Cortex of kidney (tissue), 1 donor: Measurements from ENCODE around the gene RFC2.
"Not testable (repeated sequence)": the region's sequence is repeated elsewhere in the genome, so short reads cannot be mapped to it uniquely, and the experiment has no call there.

Experiments
- DNase-seq: peaks from one replicate; lab custom pipeline; 2025; lab: John Stamatoyannopoulos, UW

Gene RFC2

DNA sequence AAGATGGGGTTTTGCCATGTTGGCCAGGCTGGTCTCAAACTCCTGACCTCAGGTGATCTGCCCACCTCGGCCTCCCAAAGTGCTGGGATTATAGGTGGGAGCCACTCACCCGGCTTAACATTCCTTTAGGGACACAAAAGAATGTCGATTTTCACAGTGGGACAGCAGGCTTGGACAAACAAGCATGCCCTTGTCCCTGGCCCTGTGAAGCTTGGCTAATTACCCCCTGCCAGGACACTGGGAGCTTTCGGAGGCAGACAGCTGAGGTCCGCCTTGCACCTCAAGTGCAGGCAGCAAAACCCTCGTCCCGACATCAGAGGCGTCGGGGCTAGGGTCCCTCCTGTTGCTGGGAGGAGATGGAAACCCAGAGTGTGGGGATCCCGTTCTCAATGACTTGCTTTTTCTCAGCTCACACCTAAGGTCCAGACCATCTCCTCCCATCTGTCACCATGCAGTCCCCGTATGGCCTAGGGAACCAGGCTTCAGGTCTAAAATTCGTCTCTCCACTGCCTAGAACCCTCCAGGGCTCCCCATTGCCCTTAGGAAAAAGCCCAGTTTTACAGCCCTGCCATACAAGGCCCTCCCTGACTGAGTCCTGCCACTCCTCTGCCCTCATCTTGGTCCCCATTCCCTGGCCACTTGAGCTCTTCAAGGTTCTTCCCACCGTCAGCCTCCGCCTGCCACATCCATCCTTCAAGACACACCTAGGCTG is 28.7 kb upstream of the RFC2 start:
- no peak for DNase-seq

DNA sequence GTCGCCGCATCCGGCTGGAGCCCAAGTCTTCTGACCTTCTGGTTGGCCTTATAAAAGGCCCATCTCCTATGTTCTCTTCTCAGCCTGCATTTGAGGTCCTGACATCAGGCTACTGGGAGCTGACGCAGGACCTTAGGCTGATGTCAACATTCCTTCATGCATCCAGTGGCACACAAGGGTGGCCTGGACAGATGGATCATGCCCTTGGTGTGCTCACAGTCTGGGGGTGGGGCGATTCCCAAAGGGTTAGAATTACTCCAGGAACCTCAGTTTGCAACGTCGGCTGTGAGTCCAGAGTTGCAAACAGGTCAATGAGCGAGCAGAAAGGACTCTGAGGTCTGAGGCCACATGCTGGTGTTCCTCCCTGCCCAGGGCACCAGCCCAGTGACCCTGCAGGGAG is 26.8 kb upstream of the RFC2 start:
- DNase-seq, result no peak

DNA sequence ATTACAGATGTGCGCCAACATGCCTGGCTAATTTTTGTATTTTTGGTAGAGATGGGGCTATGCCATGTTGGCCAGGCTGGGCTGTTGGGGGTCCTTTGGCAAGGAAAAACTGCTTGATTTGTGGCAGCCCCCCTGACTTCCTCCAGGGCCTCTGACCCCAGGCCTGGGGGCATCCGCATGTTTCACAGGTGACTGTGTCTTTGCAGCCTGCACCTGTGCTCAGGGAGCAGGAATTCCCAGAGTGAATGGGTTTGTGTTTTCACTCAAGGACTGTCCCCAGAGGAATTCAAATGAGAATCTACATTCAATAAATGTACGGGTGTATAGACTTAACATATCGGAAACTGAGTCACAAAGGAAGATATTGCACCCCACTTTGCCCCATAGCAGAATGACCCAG is 23.4 kb upstream of the RFC2 start:
- no peak for DNase-seq

DNA sequence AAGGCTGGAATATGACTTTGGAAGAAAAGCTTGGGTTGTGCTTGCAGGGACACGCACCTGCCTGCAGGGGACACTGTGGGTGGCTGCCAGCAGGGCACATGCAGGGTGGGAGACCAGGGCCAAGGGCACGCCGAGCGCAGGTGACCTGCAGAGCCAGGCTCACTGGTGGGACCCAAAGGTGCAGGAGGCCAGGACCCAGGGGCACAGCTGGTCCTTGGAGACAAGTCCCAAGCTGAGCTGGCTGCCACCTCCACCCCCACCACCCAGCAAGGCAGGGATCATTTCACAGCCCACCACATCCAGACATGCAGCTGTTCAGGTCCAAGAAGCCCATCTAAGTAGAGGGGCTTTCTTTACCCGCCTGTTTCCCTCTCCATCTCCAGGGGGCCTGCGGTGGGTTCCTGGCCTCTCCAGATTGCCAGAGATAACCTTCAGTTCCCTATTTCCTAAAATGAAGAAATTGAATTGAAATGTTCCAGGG is 21.2 kb upstream of the RFC2 start:
- no peak for DNase-seq

DNA sequence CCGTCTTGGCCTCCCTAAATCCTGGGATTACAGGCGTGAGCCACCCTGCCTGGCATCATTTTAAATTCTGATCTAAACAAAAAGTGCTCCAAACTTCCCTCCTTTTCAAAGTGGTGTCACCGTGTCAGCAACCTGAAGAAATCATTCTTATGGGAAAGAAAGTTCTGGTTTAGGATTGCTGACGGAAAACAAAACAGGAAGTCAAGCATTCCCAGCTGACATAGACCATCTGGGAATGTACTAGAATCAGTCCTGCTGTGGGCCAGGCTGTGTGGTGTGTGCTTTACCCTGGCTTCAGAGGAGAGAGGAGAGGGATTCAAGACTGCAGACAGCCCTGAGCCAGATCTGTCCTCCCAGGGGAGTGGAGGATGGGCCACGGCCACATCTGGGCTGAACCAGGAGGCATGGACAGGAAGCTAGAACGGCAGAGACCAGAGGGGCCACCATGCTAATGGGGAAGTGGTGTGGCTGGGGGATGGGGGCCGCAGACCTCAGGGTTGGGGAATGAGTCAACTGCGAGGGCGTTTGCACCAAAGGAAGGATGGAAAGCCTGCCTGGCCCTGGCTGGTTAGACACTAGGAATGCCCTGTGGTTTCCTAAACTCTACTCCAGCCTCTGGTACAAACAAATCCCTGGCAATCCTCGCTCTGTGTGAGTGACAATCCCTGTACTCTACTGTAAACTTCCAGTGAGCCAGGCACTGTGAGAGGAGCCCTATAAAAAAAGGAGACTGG is 18.3 kb upstream of the RFC2 start:
- no peak for DNase-seq

DNA sequence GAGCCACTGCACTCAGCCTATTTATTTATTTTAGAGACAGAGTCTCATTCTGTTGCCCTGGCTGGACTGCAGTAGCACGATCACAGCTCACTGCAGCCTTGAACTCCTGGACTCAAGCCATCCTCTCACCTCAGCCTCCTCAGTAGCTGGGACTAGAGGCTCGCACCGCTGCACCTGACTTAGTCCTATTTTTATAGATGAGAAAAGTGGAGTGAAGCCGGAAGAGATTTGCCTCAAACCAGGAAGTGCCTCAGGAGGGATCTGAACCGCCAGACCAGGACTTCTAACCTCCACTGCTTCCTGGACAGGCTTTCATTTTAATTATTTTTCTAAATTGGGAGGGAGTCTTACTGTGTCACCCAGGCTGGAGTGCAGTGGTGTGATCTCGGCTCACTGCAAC is 17.5 kb upstream of the RFC2 start:
- no peak for DNase-seq

DNA sequence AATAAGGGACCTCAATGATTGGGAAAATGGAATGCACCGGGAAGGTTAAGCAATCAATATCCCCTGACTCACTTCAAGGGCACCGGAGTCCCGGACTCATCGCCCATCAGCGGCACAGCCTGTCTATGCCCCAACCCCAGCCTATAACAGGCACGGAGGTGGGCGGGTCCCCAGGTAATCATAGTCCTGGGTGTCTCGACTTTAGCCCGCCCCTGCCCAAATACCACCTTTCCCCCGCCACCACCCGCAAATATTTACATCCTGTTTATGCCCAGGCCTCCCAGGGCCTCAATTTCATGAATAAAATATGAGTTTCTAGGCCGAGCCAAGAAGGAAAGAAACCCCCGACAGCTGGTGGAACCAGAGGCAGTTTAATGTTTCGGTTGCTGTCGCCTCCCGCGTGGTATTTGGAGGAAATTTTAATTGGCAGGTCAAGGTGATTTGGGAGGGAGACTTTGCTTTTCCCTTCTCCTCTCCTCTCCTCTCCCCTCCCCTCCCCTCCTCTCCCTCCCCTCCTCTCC is 15.6 kb upstream of the RFC2 start:
- no peak for DNase-seq

DNA sequence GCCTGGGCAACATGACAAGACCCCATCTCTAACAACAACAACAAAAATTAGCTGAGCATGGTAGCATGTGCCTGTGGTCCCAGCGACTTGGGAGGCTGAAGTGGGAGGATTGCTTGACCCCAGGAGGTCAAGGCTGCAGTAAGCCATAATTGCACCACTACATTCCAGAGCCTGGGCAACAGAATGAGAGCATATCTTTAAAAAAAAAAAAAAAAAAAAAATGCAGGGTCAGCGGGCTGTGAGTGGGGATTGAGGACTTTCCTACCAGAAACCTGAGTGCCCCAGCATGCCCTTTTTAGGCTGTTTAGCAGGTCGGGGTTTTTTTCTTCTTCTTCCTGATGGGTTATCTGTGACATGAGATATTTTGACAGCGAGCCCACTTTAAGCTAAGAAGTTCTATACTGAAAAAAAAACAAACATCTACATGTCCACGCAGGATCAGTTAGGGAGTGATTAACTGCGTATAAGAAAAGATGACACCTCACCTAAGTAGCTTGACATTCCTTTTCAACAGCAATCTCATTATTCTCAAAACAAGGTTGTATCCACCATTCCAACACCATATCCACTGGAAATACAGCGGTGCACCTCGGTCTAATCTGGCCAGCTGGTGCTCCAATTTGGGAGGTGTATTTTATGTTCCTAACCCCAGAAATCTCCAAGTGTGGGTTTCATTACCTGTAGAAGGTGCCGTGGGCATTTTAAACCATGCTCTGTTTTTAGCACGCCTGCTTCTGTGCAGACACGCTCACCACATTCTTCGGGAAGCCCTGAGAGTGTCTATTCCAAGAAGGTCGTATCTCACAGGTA is 13.8 kb upstream of the RFC2 start:
- DNase-seq, result no peak

DNA sequence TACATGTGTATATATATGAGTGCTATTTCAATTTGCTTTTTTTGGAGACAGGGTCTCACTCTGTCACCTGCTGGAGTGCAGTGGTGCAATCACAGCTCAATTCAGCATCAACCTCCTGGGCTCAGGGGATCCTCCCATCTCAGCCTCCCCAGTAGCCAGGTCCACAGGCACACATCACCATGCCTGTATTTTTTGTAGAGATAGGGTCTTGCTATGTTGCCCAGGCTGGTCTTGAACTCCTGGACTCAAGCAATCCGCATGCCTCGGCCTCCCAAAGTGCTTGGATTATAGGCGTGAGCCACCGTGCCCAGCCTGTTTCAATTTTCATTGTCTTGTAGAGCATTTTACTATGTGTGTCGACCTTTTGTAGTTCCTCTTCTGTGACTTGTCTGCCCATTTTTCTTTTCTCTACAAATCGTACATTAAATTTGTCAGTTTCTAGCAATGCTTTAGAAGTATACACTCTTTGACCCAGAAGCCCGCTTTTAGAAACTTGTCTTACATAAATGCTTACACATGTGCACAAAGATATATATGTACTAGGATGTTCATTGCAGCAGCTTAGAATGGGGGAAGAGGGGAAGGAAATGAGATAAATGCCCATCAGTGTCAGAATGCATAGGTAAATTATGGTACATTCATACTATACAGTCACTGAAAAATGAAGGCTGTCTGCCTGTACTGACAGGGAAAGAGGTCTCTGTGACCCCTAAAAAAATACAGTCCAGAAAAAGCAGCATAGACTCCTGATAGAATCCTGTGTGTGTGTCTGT is 12.2 kb upstream of the RFC2 start:
- DNase-seq, result no peak

DNA sequence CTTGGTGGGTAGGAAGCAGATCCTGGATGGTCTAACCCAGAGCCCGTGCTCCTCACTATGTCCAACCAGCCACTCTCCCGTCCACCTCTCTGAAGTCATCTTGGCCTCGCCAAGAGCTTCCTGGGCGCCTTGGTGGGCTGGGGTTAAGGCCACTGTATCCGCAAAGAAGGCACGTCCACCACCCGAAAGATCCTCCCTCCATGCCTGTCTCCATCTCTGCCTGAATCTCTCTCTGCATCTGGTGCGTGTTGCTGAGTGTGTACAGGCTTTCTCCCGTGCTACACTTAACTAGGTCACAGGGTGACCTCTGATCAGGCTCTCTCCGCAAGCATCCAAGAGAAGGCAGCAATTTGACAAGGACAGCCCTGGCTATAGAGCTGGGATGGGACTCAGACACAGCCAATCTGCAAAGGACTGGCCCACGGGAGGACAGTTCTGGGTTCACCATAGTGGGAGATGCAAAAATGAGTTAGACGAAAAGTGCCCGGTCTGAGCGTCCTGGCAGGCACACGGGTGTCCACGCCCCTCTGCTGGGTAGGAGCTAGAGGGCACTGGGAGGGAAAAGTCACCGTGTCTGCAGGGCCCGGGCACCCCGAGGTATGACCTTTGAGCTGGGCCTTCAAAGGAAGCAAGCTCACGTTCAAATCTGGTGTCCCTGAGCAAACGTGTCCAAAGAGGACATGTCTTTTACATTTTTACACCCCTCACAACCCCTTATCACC is 9.4 kb upstream of the RFC2 start:
- DNase-seq, result no peak

DNA sequence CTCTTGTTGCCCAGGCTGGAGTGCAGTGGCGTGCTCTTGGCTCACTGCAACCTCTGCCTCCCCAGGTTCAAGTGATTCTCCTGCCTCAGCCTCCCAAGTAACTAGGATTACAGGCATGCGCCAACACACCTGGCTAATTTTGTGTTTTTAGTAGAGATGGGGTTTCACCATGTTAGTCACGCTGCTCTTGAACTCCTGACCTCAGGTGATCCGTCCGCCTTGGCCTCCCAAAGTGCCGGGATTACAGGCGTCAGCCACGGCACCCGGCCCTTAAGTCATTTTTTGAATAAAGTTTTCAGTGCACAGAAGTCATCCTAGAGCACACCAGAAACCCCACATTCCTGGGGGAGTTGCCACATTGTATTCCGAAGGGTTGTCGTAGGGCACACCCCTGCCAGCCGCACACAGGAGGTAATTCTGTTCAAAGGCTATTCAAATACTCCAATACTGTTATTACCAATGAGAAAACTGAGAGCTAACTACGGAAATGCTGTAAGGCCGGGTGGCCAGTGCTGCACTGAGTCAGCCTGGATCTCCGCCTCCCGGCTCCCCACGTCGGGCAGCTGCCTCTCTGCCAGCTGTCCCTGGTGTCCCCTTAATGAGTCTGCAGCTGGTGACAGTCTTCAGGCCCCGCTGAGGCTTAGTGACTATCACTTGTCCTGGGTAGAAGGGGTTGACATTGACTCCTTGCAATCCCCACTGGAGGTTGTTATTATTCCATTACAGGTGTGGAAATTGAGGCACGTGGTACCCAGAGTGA is 8.6 kb upstream of the RFC2 start:
- no peak for DNase-seq

DNA sequence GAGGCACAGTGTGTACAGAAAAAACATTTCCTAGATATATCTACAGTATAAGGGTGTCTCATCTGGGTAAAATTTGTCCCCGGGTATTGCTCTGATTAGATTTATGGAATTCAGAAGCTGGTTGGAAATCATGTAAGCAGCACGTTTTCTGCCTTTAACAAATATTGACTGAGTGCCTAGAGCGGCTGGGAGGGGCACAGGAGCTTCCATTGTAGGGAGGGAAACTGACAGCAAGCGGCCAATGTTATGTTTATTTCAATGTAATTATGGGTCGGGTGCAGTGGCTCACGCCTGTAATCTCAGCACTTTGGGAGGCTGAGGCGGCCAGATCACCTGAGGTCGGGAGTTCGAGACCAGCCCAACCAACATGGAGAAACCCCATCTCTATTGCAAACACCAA is 4.4 kb upstream of the RFC2 start:
- no peak for DNase-seq

DNA sequence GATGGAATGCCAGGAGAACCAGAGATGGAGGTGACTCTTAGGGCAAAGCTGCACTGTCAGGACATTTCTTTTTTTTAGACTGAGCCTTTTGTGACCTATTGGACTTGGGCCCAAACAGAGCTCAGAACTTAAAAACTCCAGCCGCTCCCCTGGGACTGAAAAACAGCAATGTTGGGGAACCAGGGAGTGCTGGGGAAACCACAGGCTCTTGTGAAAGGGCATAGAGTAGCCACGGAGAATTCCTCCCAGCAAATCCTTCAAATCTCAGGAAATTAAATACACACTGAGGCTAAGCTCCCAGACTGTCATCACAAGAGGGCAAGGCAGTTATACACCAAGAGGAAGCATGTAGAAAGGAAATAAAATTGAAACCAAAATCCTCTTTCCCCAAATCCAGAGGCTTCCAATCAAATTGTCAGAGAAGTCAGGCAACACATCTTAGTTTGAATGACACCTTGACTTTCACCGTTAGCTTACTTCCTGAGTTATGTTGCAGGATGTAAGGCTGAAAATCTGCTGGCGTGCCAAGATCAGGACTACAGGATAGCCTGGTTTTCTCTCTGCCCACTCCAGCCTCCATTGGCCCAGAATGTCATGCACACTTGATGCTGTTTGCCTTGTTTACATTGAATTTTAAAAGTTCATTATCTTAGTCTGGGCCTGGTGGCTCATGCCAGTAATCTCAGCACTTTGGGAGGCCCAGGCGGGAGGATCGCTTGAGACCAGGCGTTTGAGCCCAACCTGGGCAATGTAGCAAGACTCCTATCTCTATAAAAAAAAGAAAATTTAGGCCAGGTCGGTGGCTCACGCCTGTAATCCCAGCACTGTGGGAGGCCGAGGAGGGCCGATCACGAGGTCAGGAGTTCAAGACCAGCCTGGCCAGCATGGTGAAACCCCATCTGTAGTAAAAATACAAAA is 2.6 kb upstream of the RFC2 start:
- no peak for DNase-seq

DNA sequence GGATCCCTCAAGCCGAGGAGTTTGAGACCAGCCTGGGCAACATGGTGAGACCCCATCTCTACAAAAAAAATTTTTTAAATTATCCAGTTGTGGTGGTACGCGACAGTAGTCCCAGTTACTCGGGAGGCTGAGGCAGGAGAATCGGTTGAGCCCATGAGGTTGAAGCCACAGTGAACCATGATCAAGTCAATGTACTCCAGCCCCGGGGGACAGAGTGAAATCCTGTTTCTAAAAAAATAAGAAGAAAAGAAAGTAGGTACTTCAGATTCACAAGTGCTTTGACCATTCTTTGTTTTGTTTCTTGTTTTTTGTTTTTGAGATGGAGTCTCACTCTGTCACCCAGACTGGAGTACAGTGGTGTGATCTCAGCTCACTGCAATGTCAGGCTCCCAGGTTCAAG is 1.3 kb upstream of the RFC2 start:
- not testable (repeated sequence) for DNase-seq

DNA sequence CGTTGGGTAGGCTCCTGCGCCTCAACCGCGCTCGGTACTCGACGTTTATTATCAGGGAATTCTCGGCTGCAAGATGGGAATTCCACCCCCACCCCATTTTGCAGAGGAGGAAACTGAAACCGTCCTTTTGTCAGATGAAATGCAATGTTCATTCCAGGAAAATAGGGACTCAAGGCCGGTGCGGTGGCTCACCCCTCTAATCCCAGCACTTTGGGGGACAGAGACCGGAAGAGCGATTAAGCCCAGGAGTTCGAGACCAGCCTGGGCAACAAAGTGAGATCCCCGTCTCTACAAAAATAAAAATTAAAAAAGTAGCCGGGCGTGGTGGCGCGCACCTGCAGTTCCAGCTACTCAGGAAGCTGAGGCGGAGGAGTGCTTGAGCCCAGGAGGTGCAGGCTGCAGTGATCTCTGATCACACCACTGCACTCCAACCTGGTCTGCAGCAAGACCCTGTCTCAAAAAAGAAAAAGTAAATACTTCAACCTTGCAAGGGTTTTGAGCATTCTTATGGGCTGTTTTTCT is 720 bp upstream of the RFC2 start:
- DNase-seq, result no peak

DNA sequence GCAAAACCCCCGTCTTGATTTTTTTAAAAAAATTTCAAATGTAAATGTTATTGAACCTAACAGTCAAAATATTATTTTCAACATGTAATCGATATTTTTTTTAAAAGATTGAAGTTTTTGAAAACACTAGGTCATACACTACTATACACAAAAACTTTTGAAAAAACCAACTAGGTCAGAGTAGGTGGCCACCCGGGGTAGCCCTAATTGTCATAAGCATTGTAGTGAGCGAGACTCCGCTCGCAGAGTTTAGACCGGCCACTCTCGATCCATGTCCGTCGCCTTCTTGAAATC is 417 bp downstream of the RFC2 start:
- DNase-seq, result no peak

DNA sequence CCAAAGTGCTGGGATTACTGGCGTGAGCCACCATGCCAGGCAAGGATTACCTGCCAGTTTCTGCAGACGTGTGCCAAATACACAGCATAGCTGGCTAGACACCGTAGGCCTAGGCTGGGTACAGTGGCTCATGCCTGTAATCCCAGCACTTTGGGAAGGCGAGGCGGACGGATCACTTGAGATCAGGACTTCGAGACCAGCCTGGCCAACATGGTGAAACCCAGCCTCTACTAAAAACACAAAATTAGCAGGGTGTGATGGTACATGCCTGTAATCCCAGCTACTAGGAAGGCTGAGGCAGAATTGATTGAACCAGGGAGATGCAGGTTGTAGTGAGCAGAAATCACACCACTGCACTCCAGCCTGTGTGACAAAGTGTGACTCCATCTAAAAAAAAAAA is 868 bp downstream of the RFC2 start:
- no peak for DNase-seq

DNA sequence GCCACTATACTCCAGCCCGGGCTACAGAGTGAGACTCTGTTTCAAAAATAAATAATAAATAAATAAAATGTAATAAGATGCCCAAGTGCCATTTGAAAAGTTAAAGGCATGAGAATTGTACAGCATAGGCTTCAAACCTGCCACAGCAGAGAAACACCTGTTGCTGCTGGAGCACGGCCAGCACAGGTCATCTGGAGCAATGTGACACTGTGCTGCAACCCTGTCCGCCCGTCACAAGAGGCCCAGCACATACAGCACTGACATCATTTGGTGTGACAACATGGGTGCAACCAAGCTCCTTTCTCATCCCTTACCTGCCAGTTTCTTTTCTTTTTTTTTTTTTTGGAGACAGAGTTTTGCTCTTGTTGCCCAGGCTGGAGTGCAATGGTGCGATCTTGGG is 1.3 kb downstream of the RFC2 start:
- no peak for DNase-seq

DNA sequence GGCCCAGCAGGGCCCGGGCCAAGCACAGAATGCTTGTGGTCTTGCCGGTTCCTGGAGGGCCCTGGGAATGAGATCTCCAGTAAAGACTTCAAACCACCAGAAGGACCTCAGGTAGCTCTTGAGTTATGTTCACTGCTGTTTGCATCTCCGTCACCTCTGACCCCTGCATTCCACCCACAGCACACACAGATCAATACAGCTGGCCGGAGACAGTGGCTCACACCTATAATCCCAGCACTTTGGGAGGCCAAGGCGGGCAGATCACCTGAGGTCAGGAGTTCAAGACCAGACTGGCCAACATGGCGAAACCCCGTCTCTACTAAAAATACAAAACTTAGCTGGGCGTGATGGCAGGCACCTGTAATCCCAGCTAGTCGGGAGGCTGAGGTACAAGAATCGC is 5.1 kb downstream of the RFC2 start:
- DNase-seq, result not testable (repeated sequence)
